Spleen (tissue), 11 donors: ENCODE data around the gene ADCK2. TPM values are rescaled to one million over a fixed set of nuclear protein-coding genes. Genes with fewer than 3 reads are reported as not detected.

Experiments
- DNase-seq: peaks from one replicate; pipeline ENCODE4 v3.0.0-alpha.2; 2020
- H3K27ac ChIP-seq, 8 donors: fragments of 200-600 bp; sonication (generic) in 7 of 8; 1 replicate in 4 of 8; 2 replicates in 4 of 8; pipeline versions ENCODE4 v1.5.0 to v1.8.0; 2016 to 2021; ENCODE audit warnings: inconsistent platforms in 4 of 8, mild to moderate bottlenecking in 4 of 8, moderate library complexity in 1 of 8
- H3K27me3 ChIP-seq, 7 donors: fragments of 200-600 bp; sonication (generic) in 6 of 7; replicated peaks in 1 of 7; 1 replicate in 4 of 7; 2 replicates in 3 of 7; pipeline versions ENCODE4 v1.5.0 to v1.8.0; 2016 to 2021; ENCODE audit warnings: inconsistent platforms in 3 of 7, mild to moderate bottlenecking in 1 of 7
- H3K36me3 ChIP-seq, 6 donors: fragments of 200-600 bp; sonication (generic) in 5 of 6; 1 replicate in 4 of 6; 2 replicates in 2 of 6; pipeline versions ENCODE4 v1.5.0 to v1.8.0; 2016 to 2021; ENCODE audit warnings: inconsistent platforms in 2 of 6
- H3K4me1 ChIP-seq, 6 donors: fragments of 200-600 bp; sonication (generic) in 5 of 6; 1 replicate in 3 of 6; 2 replicates in 3 of 6; pipeline versions ENCODE4 v1.5.0 to v1.8.0; 2016 to 2021; ENCODE audit warnings: inconsistent platforms in 3 of 6
- H3K4me3 ChIP-seq, 8 donors: fragments of 200-600 bp; sonication (generic) in 7 of 8; 1 replicate in 4 of 8; 2 replicates in 4 of 8; pipeline versions ENCODE4 v1.5.0 to v1.8.0; 2016 to 2021; ENCODE audit warnings: inconsistent platforms in 4 of 8, mild to moderate bottlenecking in 4 of 8, moderate library complexity in 2 of 8
- H3K9me3 ChIP-seq, 8 donors: fragments of 200-600 bp; sonication (generic) in 7 of 8; 1 replicate in 4 of 8; 2 replicates in 4 of 8; pipeline versions ENCODE4 v1.5.0 to v1.8.0; 2016 to 2021; ENCODE audit warnings: inconsistent platforms in 4 of 8
- POLR2A ChIP-seq, 3 donors: fragments of 450-650 bp; IDR thresholded peaks; one replicate each; pipeline ENCODE4 v1.5.1; 2017; ENCODE audit warnings: antibody characterized with exemption in 3 of 3, mild to moderate bottlenecking in 1 of 3
- POLR2AphosphoS5 ChIP-seq, 3 donors: sonication (generic); formaldehyde crosslinking; IDR thresholded peaks; one replicate each; pipeline ENCODE4 v1.5.1; 2017; ENCODE audit warnings: antibody characterized with exemption in 3 of 3
- WGBS, 5 donors: extraction: QIAGEN DNeasy Blood & Tissue Kit in 3 of 5; methylation state at CpG; one replicate each; pipeline versions ENCODE4 v1.1.5 to v1.1.7; 2013 to 2018; 5-methylcytosine and 5-hydroxymethylcytosine counted together
- intact Hi-C: fragments of 100-400 bp; cut with DNase I; formaldehyde crosslinking; loops from one replicate; pipeline ENCODE4 v1.15.0; 2023; ENCODE audit warnings: low total_unique reads
- polyA plus RNA-seq, 3 donors: library from polyadenylated mRNA; stranded (reverse); fragments of 200-250 nt; gene quantifications; one replicate each; pipeline ENCODE4 v1.2.1, GENCODE V29; 2013
- total RNA-seq, 7 donors: library from RNA; depleted of rRNA in 3 of 7; stranded (reverse); fragments of >200 nt in 3 of 7; fragmentation: NEBNext Ultra II Directional in 4 of 7; extraction: Animal tissue kit (Norgen Biotek cat#: 25700) in 4 of 7; gene quantifications; one replicate each; pipeline versions ENCODE4 v1.1.0 to v1.2.1, GENCODE V29; 2016 to 2021
- TF ChIP-seq, protein P1 (sequence below), 11 experiments: fragments of 200-600 bp in 7 of 11; fragments of 450-650 bp in 4 of 11; sonication (generic) in 4 of 11; IDR thresholded peaks in 8 of 11; conservative IDR thresholded peaks in 3 of 11; 1 replicate in 7 of 11; 2 replicates in 4 of 11; pipeline versions ENCODE4 v1.4.0 to v1.8.0; 2016 to 2021; ENCODE audit warnings: antibody characterized with exemption in 11 of 11, inconsistent platforms in 4 of 11, mild to moderate bottlenecking in 1 of 11
- donor health status: healthy with polysubstance abuse.
- donor health status: DM: no; HTN: no; CAD: no; lungs with moderate emphysema.
- donor health status: DM: no; HTN: no; CAD: no.
- donor health status: Bipolar disorder and iron deficiency.
- donor health status: healthy.
- donor health status: DM: no; HTN: no; CAD: no.
- donor health status: DM: yes; HTN: yes; CAD: no.

ADCK2 gene
- total and polyA plus RNA-seq, 10 donors = 10.6 to 25.2 (median 18.5) TPM

DNA sequence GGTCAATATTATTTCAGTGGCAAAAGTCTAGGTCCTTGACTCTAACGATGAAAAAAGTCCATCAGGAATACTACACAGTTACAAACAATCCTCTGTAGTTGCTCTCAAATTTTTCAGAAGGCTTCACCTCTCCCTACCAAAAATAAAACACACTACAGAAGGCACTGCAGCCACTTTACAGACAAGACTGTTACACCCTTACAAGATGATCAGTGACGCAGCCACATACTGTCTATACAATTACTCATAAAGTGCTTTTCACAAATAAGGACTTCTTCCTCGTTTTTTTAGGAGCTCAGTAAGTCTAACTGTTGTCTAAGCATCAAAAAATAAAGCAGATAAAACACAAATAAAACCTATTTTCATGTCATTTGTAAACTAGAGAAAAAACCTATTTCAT lies 50.8 kb downstream of the ADCK2 start:
- Histone ChIP-seq H3K9me3 (no peaks in the 10 kb centered on the region), H3K27ac (no peak overlapping the region), H3K4me1 (peaks cover 0 to 19% (median 4%) of the 10 kb centered on the region in 6 donors), H3K4me3 (no peak overlapping the region), H3K36me3 (peaks cover 0 to 22% (median 7%) of the 10 kb centered on the region in 6 donors), H3K27me3 (no peaks in the 10 kb centered on the region)
- DNase-seq = no peak
- intact Hi-C loops = loop anchor here (5.0 kb wide), 1 partner anchor 49 kb away; no protein-coding TSS in a partner anchor
- 87 to 94% (median 90%) methylated on average over 3 of the region's 3 CpGs for WGBS, 5 donors
- no peak for TF ChIP-seq POLR2AphosphoS5 (IDR thresholded peaks at IDR 0.05)
- no peak for TF ChIP-seq POLR2A (IDR thresholded peaks at IDR 0.05)
- TF ChIP-seq, protein P1, sequence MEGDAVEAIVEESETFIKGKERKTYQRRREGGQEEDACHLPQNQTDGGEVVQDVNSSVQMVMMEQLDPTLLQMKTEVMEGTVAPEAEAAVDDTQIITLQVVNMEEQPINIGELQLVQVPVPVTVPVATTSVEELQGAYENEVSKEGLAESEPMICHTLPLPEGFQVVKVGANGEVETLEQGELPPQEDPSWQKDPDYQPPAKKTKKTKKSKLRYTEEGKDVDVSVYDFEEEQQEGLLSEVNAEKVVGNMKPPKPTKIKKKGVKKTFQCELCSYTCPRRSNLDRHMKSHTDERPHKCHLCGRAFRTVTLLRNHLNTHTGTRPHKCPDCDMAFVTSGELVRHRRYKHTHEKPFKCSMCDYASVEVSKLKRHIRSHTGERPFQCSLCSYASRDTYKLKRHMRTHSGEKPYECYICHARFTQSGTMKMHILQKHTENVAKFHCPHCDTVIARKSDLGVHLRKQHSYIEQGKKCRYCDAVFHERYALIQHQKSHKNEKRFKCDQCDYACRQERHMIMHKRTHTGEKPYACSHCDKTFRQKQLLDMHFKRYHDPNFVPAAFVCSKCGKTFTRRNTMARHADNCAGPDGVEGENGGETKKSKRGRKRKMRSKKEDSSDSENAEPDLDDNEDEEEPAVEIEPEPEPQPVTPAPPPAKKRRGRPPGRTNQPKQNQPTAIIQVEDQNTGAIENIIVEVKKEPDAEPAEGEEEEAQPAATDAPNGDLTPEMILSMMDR (IDR thresholded peaks at IDR 0.05 in 8 of 11, conservative IDR thresholded peaks at IDR 0.05 in 3 of 11) = no peak

DNA sequence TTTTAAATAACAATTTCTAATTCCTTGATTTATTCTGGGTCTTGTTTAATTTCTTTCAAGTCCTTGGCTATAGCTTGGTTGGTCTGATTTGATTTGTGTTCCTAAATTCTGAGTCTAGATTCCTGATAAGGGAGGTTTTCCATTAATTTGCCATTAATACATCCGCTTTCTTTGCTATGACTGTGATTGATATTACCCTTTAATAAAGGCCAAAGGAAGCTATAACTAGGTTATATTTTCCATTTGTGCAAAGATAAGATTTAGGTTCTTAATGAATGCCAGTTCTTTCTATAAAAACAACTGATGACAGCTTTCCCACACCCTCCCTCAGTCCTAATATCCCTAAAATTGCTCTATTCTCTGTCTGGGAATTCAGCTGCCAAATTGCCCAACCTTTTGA lies 52.0 kb downstream of the ADCK2 start:
- TF ChIP-seq, protein P1 (IDR thresholded peaks at IDR 0.05 in 8 of 11, conservative IDR thresholded peaks at IDR 0.05 in 3 of 11) = no peak
- TF ChIP-seq POLR2A (IDR thresholded peaks at IDR 0.05) (no peak), POLR2AphosphoS5 (IDR thresholded peaks at IDR 0.05) (no peak)
- Histone ChIP-seq H3K4me3 (no peak overlapping the region), H3K4me1 (peaks cover 0 to 13% (median 2%) of the 10 kb centered on the region in 6 donors), H3K27me3 (no peaks in the 10 kb centered on the region), H3K27ac (no peak overlapping the region), H3K36me3 (peaks cover 0 to 32% (median 7%) of the 10 kb centered on the region in 6 donors), H3K9me3 (no peaks in the 10 kb centered on the region)
- intact Hi-C loops = loop anchor here (5.0 kb wide), 1 partner anchor 48 kb away; no protein-coding TSS in a partner anchor
- WGBS, 5 donors = 94 to 100% (median 94%) methylated on average over 1 of the region's 1 CpG
- no peak for DNase-seq

DNA sequence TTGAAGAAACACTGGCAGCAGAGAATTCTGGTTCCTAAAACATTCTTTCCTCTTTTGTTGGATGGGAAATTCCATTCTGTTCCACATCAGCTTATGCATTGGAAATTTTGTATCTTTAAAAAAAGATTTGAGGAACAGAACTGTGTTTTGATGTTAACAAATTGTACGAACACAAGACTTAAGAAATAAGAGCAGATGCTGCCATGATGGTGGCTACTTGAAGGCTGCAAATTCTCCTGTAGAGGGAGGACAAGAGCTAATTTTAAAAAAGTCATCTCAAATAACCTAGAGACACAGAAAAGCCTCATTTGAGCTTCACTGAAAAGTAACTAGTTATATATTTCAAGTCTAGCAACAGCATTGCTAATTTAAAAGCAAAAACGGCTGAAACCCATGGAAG lies 53.5 kb downstream of the ADCK2 start:
- WGBS, 5 donors = 73 to 85% (median 83%) methylated on average over 2 of the region's 2 CpGs
- Histone ChIP-seq H3K4me3 (no peak overlapping the region), H3K9me3 (no peaks in the 10 kb centered on the region), H3K36me3 (peaks cover 0 to 44% (median 7%) of the 10 kb centered on the region in 6 donors), H3K27ac (no peak overlapping the region), H3K27me3 (no peaks in the 10 kb centered on the region), H3K4me1 (peaks cover 0 to 9% (median 0%) of the 10 kb centered on the region in 6 donors)
- TF ChIP-seq, protein P1 (IDR thresholded peaks at IDR 0.05 in 8 of 11, conservative IDR thresholded peaks at IDR 0.05 in 3 of 11) = peak in 1 of 11 experiments; percentile 23
- TF ChIP-seq POLR2A (IDR thresholded peaks at IDR 0.05) = no peak
- no peak for TF ChIP-seq POLR2AphosphoS5 (IDR thresholded peaks at IDR 0.05)
- intact Hi-C loops = no loop called here
- no peak for DNase-seq

DNA sequence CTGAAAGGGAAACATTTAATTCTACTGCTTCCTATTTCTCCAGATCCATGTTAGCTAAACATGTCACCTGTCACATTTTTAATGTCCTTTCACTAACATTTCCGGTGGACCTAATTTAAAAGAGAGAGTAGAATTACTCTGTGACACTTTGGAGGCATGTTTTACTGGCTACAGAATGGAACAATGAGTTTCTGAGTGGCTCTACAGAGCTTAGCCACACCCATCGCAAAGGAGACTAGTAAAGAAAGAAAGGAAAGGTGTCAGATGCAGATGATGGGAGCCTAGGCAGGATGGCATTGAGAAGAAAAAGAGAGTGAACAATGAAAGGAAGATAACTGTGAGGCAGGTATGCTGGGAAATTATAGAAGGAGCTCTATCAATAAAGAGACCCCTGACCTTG lies 59.7 kb downstream of the ADCK2 start:
- 92 to 99% (median 96%) methylated on average over 2 of the region's 2 CpGs for WGBS, 5 donors
- Histone ChIP-seq H3K4me3 (no peak overlapping the region), H3K27ac (no peak overlapping the region), H3K9me3 (no peaks in the 10 kb centered on the region), H3K4me1 (no peaks in the 10 kb centered on the region), H3K36me3 (peaks cover 0 to 69% (median 9%) of the 10 kb centered on the region in 6 donors), H3K27me3 (no peaks in the 10 kb centered on the region)
- no peak for DNase-seq
- intact Hi-C loops = no loop called here
- TF ChIP-seq POLR2AphosphoS5 (IDR thresholded peaks at IDR 0.05) (no peak), POLR2A (IDR thresholded peaks at IDR 0.05) (no peak)
- TF ChIP-seq, protein P1 (IDR thresholded peaks at IDR 0.05 in 8 of 11, conservative IDR thresholded peaks at IDR 0.05 in 3 of 11) = no peak
